ENCODE measurements around the gene ITGB2.
"Not testable (repeated sequence)": the region's sequence is repeated elsewhere in the genome, so short reads cannot be mapped to it uniquely, and the experiment has no call there.

ITGB2 gene

GRCh38 chr21:44883250-44883649 is 37.4 kb downstream of the ITGB2 start:
- Mint-ChIP-seq H3K27ac (peak overlapping the region; percentile 50), H3K4me3 (no peak overlapping the region), H3K4me1 (peaks cover 32% of the 10 kb centered on the region), H3K36me3 (peaks cover 30% of the 10 kb centered on the region), H3K27me3 (no peaks in the 10 kb centered on the region), H3K9me3 (no peaks in the 10 kb centered on the region)
- ATAC-seq, result no peak

DNA sequence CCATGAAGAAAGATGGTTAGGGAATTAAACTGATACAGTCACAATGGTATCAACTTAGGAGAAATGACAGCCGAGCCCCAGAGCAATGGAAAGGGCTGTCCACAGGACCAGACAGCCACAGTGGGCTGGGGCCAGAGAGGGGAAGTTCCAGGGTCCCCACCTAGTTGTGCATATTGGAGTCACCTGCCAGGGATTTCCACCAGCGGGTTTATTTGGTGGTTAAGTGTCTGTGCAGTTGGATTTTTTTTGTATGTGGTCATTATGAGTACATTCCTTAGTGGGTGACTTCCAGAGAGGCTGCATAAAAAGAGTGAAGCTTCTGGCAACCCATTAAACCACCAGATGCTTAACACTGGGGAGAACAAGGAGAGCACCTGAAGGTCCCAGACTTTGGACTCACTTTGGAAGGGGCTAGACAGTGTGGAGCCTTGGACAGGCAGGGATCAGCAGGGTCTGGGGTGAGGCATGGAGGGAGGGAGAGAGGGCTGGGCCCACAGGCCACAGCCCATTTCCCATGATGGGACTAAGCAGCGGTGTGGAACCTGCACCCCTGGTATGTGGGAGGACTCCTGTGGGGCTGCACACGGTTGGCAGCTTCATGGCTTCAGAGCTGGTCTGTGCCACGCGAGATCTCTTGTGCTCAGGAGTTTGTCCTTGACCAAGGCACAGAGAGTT is 39.4 kb downstream of the ITGB2 start:
- Mint-ChIP-seq H3K27ac (peak overlapping the region; percentile 50), H3K9me3 (no peaks in the 10 kb centered on the region), H3K36me3 (peaks cover 18% of the 10 kb centered on the region), H3K4me1 (peaks cover 39% of the 10 kb centered on the region), H3K4me3 (peak overlapping the region; percentile 14), H3K27me3 (no peaks in the 10 kb centered on the region)
- ATAC-seq, result peak; percentile 59

DNA sequence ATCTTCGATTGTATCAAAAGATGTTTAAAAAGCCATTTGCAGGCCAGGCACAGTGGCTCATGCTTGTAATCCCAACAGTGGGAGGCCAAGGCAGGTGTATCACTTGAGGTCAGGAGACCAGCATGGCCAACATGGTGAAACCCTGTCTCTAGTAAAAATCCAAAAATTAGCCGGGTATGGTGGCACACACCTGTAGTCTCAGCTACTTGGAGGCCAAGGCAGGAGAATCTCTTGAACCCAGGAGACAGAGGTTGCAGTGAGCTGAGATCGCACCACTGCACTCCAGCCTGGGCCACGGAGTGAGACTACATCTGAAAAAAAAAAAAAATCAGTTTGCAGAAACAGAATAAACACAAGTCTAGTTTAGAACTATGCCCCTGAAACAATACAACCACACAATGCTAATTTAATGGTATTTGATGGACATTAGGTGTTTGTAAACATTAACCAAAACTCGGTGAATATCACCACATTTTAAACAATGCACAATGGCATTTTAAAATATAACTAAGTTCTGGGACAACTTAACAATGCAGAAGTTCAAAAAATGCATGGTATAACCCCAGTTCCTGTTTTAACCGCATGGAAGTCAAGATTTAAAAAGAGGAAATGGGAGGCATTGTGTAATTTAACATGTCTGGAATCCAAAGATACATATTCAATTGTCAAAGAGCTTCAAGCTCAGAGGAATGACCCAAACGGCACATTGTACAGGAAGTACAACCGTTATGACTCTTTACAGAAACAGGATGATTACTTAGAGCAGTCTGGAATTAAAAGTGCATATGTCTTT is 40.1 kb downstream of the ITGB2 start:
- peak; percentile 71 for ATAC-seq
- no peaks in the 10 kb centered on the region for H3K27me3 Mint-ChIP-seq
- H3K36me3 Mint-ChIP-seq, result peaks cover 11% of the 10 kb centered on the region
- H3K9me3 Mint-ChIP-seq, result no peaks in the 10 kb centered on the region
- peaks cover 44% of the 10 kb centered on the region for H3K4me1 Mint-ChIP-seq
- H3K4me3 Mint-ChIP-seq, result no peak overlapping the region
- peak overlapping the region; percentile 50 for H3K27ac Mint-ChIP-seq

DNA sequence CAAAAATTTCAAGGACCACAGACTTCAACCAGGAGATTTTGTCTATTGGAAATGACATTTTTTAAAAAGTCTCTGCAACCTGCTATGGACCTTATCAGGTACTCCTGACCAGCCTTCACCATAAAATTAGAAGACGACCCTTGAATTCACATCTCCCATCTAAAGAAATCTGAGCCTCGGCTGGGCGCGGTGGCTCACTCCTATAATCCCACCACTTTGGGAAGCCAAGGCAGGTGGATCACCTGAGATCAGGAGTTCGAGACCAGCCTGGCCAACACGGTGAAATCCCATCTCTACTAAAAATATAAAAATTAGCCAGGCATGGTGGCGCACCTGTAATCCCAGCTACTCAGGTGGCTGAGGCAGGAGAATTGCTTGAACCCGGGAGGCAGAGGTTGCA is 41.5 kb downstream of the ITGB2 start:
- not testable (repeated sequence) for H3K27me3 Mint-ChIP-seq, H3K36me3 Mint-ChIP-seq, ATAC-seq, H3K27ac Mint-ChIP-seq, H3K9me3 Mint-ChIP-seq, H3K4me3 Mint-ChIP-seq
- H3K4me1 Mint-ChIP-seq, result peaks cover 57% of the 10 kb centered on the region

DNA sequence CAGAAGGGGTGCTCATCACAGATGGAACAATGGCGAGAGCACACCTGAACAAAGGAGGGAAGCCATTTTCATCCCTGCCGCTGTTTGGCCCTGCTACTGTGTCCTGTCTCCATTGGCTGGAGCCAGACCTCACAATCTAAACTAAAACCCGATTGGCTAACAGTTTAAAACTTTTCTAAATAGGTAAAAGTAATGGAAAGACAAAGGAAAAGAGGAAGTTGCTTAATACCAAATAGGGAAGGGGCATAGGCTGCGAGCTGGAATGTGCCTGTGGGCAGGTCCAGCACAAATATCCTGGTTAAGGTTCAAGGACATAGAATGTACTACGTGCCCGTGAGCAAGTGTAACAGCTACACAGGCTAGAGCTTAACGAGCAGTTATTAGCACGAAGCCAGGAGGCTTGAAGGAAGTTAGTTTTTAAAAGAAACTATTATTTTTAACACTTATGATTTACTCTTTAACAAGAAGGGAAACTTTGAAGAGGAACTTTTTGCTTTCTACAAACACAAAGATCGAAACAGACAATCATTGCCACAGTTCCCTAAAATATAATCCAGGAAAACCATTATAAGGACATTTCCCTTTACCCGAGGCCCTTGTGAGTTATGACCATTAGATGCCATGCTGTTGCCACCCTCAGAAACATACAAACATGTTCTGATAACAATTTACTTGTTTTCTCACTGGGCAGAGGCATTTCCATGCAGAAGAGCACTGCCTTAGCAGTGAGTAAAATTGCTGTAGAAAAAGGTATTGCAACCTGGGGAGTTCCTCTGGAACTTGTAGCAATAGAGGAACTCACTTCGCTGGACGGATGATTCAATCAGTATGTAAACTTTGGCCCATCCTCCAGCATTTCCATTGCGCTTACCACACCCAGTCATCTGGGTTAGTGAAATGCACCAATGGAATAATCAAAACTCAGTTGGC is 42.4 kb downstream of the ITGB2 start:
- Mint-ChIP-seq H3K4me1 (peaks cover 58% of the 10 kb centered on the region), H3K9me3 (no peaks in the 10 kb centered on the region), H3K4me3 (no peak overlapping the region), H3K27ac (peak overlapping the region; percentile 63), H3K36me3 (no peaks in the 10 kb centered on the region), H3K27me3 (no peaks in the 10 kb centered on the region)
- ATAC-seq, result no peak

DNA sequence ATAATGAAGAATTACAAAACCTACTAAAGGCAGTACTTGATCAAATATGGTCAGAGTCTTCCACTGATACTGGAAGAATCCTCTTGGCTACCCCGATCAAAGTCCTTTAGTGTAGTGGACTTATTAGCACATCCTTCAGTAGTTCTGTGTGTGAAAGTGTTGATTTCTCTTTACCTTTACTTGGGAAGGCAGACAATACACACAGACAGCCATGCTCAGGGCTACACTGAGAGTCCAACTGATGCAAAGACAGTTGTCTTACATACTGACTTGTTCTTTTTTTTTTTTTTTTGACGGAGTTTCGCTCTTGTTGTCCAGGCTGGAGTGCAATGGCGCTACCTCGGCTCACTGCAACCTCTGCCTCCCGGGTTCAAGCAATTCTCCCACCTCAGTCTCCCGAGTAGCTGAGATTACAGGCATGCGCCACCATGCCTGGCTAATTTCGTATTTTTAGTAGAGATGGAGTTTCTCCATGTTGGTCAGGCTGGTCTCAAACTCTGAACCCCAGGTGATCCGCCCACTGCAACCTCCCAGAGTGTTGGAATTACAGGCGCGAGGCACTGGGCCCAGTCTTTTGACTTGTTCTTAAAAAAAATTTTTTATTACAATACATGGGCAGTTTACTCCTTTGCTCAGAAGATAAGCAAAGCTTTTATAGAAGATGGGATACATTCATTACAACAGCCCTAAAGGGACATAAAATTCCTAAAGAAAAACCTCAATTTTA is 43.7 kb downstream of the ITGB2 start:
- H3K27me3 Mint-ChIP-seq, result no peaks in the 10 kb centered on the region
- H3K4me1 Mint-ChIP-seq, result peaks cover 55% of the 10 kb centered on the region
- no peaks in the 10 kb centered on the region for H3K36me3 Mint-ChIP-seq
- no peak for ATAC-seq
- no peak overlapping the region for H3K4me3 Mint-ChIP-seq
- no peaks in the 10 kb centered on the region for H3K9me3 Mint-ChIP-seq
- no peak overlapping the region for H3K27ac Mint-ChIP-seq

GRCh38 chr21:44875316-44875700 is 45.4 kb downstream of the ITGB2 start:
- Mint-ChIP-seq H3K4me1 (peaks cover 54% of the 10 kb centered on the region), H3K27me3 (no peaks in the 10 kb centered on the region), H3K9me3 (no peaks in the 10 kb centered on the region), H3K27ac (peak overlapping the region; percentile 95), H3K36me3 (no peaks in the 10 kb centered on the region), H3K4me3 (peak overlapping the region; percentile 85)
- ATAC-seq, result no peak

DNA sequence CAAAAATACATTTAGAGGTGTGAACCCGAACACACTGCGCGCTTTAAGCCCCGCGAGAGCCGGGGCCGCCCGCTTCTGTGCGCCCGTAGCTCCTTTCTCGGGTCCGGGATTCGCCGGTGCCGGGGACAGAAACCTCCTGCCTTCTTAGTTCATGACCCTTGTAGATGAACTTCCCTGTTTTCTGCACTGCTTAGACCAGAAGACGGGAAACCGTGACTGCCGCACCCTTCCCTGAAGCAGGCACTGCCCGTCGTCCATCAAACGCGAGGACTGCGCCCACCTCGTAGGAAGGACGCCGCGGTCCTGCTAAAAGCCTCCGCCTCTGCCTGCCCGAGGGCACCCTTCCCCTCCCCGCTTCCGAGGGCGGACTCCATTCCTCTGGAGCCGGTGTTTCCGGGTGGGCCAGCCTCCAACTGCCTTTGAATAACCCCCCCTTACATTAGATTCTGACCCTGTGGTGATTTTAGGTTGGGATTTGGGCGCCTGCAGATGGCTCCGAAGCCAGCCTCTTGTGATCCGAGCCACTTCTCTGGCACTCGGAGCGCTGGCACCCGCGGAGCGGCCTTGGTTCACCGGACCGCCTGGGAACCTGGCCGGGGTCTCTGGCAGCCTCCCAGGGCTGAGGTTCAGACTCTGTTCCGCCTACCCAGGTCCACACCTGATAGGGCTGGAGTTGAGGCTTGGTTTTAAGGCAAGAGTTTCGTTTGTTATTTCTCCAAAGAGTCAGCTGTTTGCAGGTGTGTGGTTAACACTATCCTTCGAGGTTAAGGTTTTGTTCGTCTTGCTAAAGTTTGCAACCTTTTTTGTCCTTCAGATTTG is 46.0 kb downstream of the ITGB2 start:
- Mint-ChIP-seq H3K9me3 (no peaks in the 10 kb centered on the region), H3K36me3 (no peaks in the 10 kb centered on the region), H3K4me1 (peaks cover 59% of the 10 kb centered on the region), H3K27me3 (no peaks in the 10 kb centered on the region), H3K4me3 (peak overlapping the region; percentile 85), H3K27ac (peak overlapping the region; percentile 95)
- ATAC-seq, result peak; percentile 27

DNA sequence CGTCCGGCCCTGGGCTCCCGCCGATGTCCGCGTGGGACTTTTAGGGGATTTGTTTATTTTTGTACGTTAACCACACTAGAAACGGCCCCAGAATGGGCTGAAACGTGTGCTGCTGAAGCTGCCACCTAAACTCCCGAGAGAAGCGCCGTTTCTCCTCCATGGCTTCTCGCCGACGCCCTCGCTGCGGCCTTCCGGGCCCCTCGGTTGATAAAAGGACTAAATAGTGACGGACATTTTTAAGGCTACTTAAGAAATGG is 46.5 kb downstream of the ITGB2 start:
- Mint-ChIP-seq H3K36me3 (no peaks in the 10 kb centered on the region), H3K27ac (peak overlapping the region; percentile 95), H3K27me3 (no peaks in the 10 kb centered on the region), H3K4me3 (peak overlapping the region; percentile 85), H3K4me1 (peaks cover 60% of the 10 kb centered on the region), H3K9me3 (no peaks in the 10 kb centered on the region)
- no peak for ATAC-seq

DNA sequence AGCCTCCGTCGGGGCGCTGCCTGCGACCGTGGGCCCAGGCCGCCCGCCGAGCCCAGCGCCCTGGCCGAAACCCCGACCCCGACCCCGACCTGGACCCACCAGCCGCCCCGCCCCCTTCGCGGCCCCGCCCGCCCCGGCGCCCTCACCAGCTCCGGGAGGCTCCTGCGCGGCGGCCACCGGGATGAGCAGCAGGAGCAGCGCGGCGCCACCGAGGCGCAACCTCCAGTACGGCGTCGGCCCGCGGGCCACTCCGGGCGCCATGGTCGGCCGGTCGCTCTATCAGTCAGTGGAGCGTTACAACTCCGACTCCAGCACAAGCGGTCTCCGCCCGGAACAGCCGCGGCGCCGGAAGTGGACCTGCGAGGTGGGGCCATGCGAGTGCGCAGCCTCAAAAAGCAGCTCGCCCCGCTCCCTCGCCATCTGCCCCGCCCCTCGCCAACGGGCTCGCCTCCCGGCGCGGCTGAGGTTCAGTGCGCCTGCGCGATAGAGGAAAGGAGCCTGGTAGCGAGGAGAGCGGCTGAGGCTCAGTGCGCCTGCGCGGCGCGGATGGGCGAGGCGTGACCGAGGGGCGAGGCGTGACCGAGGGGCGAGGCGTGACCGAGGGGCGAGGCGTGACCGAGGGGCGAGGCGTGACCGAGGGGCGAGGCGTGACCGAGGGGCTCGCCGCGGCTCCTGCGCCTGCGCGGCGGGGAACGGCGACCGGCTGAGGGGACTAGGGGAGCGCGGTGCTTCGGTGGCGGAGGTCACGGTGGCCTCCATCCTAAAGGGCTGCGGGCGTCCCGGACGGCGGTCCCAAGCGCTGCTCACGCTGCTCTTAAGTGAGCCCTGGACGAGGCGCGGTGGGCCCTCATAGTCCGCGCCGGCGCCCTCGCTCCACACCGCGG is 47.1 kb downstream of the ITGB2 start, which contains the start of gene PTTG1IP:
TSS of gene PTTG1IP (minus strand) at position 335 of the 884 bp plus-strand sequence. CDS start at position 261, 74 bp downstream.
- H3K36me3 Mint-ChIP-seq, result no peaks in the 10 kb centered on the region
- peaks cover 66% of the 10 kb centered on the region for H3K4me1 Mint-ChIP-seq
- H3K4me3 Mint-ChIP-seq, result peak within 1 kb of the TSS; percentile 91
- H3K27me3 Mint-ChIP-seq, result no peaks in the 10 kb centered on the region
- no peaks in the 10 kb centered on the region for H3K9me3 Mint-ChIP-seq
- H3K27ac Mint-ChIP-seq, result peak within 1 kb of the TSS; percentile 95
- peak; percentile 91 for ATAC-seq

DNA sequence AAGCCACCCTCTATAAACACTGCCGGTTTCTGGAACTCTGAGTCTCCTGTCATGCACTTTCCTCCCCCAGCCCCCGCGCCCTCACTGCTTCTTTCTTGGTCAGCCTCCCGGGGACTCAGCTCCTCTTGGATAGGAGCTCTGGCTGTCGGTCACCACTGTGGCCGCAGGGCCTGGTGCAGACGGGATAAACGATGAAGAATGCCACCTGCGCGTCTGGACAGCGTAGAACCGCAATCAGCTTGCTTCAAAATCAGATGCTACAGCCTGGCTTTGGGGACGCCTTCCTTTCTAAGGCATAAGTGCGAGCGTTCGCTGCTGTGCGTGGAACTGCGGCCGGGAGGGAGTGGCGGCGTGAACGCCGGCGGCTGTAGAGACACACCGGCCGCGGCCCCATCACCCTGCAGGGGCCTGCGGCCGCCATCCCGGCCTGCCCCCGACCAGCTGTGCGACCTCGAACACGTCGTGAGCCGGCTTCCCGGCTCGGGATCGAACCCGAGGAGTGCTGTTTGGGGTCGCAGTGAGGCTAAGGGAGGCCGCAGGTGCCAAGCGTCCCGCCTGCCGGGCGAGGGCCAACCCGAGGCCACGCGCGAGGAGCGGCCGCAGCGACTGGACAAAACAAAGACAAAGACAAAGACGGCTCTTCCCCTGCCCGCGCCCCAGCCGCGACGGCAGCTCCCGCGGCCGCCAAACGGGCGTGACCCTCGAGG is 47.9 kb downstream of the ITGB2 start:
- no peak for ATAC-seq
- no peaks in the 10 kb centered on the region for H3K27me3 Mint-ChIP-seq
- H3K36me3 Mint-ChIP-seq, result no peaks in the 10 kb centered on the region
- H3K4me3 Mint-ChIP-seq, result peak overlapping the region; percentile 91
- H3K27ac Mint-ChIP-seq, result peak overlapping the region; percentile 95
- H3K9me3 Mint-ChIP-seq, result no peaks in the 10 kb centered on the region
- peaks cover 67% of the 10 kb centered on the region for H3K4me1 Mint-ChIP-seq

GRCh38 chr21:44872323-44872648 is 48.4 kb downstream of the ITGB2 start:
- H3K36me3 Mint-ChIP-seq, result peaks cover 4% of the 10 kb centered on the region
- peak overlapping the region; percentile 91 for H3K4me3 Mint-ChIP-seq
- H3K27ac Mint-ChIP-seq, result peak overlapping the region; percentile 95
- H3K4me1 Mint-ChIP-seq, result peaks cover 68% of the 10 kb centered on the region
- ATAC-seq, result no peak
- no peaks in the 10 kb centered on the region for H3K27me3 Mint-ChIP-seq
- no peaks in the 10 kb centered on the region for H3K9me3 Mint-ChIP-seq
